Retina (tissue), 1 donor: ENCODE results near the gene CCDC167.
A peak's percentile ranks its signal among the peaks of the same experiment; 100 is the strongest.

Experiments
- DNase-seq: peaks from one replicate; pipeline ENCODE4 v3.0.0-alpha.2; 2016

Gene CCDC167

GRCh38 chr6:37487591-37488380 lies 11.9 kb downstream of the CCDC167 start:
- no peak for DNase-seq

GRCh38 chr6:37486121-37486839 lies 13.4 kb downstream of the CCDC167 start:
- no peak for DNase-seq

- DNase-seq, result no peak
These were observed 14.4 kb downstream of the CCDC167 start for GRCh38 chr6:37485291-37485702.

- DNase-seq, result no peak
These were observed 14.9 kb downstream of the CCDC167 start for GRCh38 chr6:37484786-37485170.

GRCh38 chr6:37483917-37484785 lies 15.5 kb downstream of the CCDC167 start:
- peak; percentile 83 for DNase-seq

- DNase-seq, result no peak
These were observed 16.3 kb downstream of the CCDC167 start for GRCh38 chr6:37483252-37483901.

- no peak for DNase-seq
These were observed 17.0 kb downstream of the CCDC167 start for GRCh38 chr6:37482606-37483251.

- peak; percentile 62 for DNase-seq
These were observed 17.7 kb downstream of the CCDC167 start for GRCh38 chr6:37481711-37482605.

- peak; percentile 57 for DNase-seq
These were observed 18.6 kb downstream of the CCDC167 start for GRCh38 chr6:37480951-37481534.

- DNase-seq, result no peak
These were observed 19.5 kb downstream of the CCDC167 start for GRCh38 chr6:37480118-37480736.

GRCh38 chr6:37479266-37479854 lies 20.3 kb downstream of the CCDC167 start:
- DNase-seq, result no peak

GRCh38 chr6:37478827-37479226 lies 20.9 kb downstream of the CCDC167 start:
- DNase-seq, result no peak

GRCh38 chr6:37477656-37478435 lies 21.8 kb downstream of the CCDC167 start:
- no peak for DNase-seq

- no peak for DNase-seq
These were observed 22.5 kb downstream of the CCDC167 start for GRCh38 chr6:37477191-37477590.

GRCh38 chr6:37474316-37474715 lies 25.4 kb downstream of the CCDC167 start:
- no peak for DNase-seq

- no peak for DNase-seq
These were observed 26.2 kb downstream of the CCDC167 start for GRCh38 chr6:37473364-37474095.

GRCh38 chr6:37467718-37468117 lies 32.0 kb downstream of the CCDC167 start:
- no peak for DNase-seq

- no peak for DNase-seq
These were observed 36.6 kb downstream of the CCDC167 start for GRCh38 chr6:37463110-37463509.
